Body of pancreas (tissue), 4 donors: Measurements from ENCODE around the gene MED17. TPM values are rescaled to one million over a fixed set of nuclear protein-coding genes. Genes with fewer than 3 reads are reported as not detected.

ENCODE experiments used
- ATAC-seq: fragments of 150-250 bp; one replicate; pipeline ENCODE4 v1.9.1; 2016
- DNase-seq, 4 donors: peaks; one replicate each; pipeline ENCODE4 v3.0.0-alpha.2; 2019
- H3K27ac ChIP-seq, 4 donors: fragments of 200-600 bp; sonication (generic); 1 replicate in 3 of 4; 2 replicates in 1 of 4; pipeline versions ENCODE4 v1.5.1 to v1.6.1; 2016 to 2019; ENCODE audit warnings: mild to moderate bottlenecking in 1 of 4, mixed read lengths in 1 of 4, moderate library complexity in 1 of 4
- H3K27me3 ChIP-seq, 2 donors: fragments of 200-600 bp; sonication (generic); one replicate each; pipeline ENCODE4 v1.6.0; 2016; ENCODE audit warnings: mild to moderate bottlenecking in 1 of 2
- H3K36me3 ChIP-seq, 2 donors: fragments of 200-600 bp; sonication (generic); replicated peaks in 1 of 2; 2 replicates each; pipeline ENCODE4 v1.5.1; 2016; ENCODE audit warnings: low read depth in 2 of 2; ENCODE audit not compliant: insufficient read depth in 1 of 2
- H3K4me1 ChIP-seq: fragments of 200-600 bp; sonication (generic); one replicate; pipeline ENCODE4 v1.6.0; 2016
- H3K4me3 ChIP-seq, 2 donors: fragments of 200-600 bp; sonication (generic); 1 replicate in 1 of 2; 2 replicates in 1 of 2; pipeline ENCODE4 v1.5.1; 2016 to 2019
- H3K9me3 ChIP-seq, 3 donors: fragments of 200-600 bp; sonication (generic); 1 replicate in 2 of 3; 2 replicates in 1 of 3; pipeline ENCODE4 v1.5.1; 2016
- POLR2A ChIP-seq, 3 donors: fragments of 450-650 bp; IDR thresholded peaks; one replicate each; pipeline ENCODE4 v1.6.1; 2016; ENCODE audit warnings: antibody characterized with exemption in 3 of 3, mild to moderate bottlenecking in 2 of 3
- WGBS, 2 donors: methylation state at CpG; one replicate each; pipeline ENCODE4 v1.1.5; 2017; 5-methylcytosine and 5-hydroxymethylcytosine counted together
- intact Hi-C: fragments of 100-400 bp; cut with DNase I; formaldehyde crosslinking; loops from one replicate; pipeline ENCODE4 v1.15.1; 2023
- total RNA-seq, 2 donors: library from RNA; depleted of rRNA; stranded (reverse); fragments of >200 nt; gene quantifications; one replicate each; pipeline ENCODE4 v1.1.0, GENCODE V29; 2016
- TF ChIP-seq, protein P1 (sequence below), 7 experiments: fragments of 450-650 bp in 4 of 7; fragments of 200-600 bp in 3 of 7; sonication (generic) in 3 of 7; IDR thresholded peaks; one replicate each; pipeline ENCODE4 v1.5.1; 2016 to 2019; ENCODE audit warnings: antibody characterized with exemption in 7 of 7

Gene MED17, protein sequence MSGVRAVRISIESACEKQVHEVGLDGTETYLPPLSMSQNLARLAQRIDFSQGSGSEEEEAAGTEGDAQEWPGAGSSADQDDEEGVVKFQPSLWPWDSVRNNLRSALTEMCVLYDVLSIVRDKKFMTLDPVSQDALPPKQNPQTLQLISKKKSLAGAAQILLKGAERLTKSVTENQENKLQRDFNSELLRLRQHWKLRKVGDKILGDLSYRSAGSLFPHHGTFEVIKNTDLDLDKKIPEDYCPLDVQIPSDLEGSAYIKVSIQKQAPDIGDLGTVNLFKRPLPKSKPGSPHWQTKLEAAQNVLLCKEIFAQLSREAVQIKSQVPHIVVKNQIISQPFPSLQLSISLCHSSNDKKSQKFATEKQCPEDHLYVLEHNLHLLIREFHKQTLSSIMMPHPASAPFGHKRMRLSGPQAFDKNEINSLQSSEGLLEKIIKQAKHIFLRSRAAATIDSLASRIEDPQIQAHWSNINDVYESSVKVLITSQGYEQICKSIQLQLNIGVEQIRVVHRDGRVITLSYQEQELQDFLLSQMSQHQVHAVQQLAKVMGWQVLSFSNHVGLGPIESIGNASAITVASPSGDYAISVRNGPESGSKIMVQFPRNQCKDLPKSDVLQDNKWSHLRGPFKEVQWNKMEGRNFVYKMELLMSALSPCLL
- total RNA-seq, result 10 to 100 TPM; 18.9 to 22.4 TPM

DNA sequence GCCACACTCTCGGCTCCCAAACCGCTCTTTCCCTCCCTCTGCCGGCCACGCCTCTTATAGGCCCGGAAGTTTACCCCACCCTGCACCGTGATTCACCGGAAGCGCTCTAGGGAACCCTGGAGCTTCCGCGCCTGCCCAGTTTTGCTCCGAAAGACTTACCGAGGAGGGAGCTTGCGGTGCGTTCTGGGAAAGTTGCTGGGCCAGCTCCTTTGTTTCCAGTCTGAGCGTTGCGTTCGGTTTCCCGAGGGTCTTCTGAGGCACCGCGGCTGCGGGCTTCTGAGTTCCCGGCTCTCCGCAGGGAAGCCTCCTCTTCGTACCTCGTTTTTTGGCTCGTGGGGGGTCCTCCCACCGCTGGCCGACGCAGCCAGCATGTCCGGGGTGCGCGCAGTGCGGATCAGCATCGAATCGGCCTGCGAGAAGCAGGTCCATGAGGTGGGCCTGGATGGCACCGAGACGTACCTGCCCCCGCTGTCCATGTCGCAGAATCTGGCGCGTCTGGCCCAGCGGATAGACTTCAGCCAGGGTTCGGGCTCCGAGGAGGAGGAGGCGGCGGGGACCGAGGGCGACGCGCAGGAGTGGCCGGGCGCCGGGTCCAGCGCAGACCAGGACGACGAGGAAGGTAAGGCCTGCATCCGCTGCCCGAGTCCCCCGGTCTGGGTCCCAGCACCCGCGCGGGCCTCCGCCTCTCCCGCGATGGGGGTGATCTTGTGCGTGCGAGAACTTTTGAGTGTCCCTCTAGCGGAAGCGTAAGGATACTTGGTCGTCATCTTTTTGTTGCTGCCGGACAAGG, at the start of gene MED17:
MED17 (plus strand) TSS at position 138 of the 790 bp plus-strand sequence; CDS start at position 370, 232 bp downstream.
- H3K9me3 ChIP-seq, result no peaks in the 10 kb centered on the region
- peak within 1 kb of the TSS; percentile 71 to 79 for H3K4me3 ChIP-seq
- ATAC-seq, result peak; percentile 99
- 0% methylated on average over 22 to 70 of the region's 72 CpGs for WGBS, 2 donors
- H3K27me3 ChIP-seq, result no peaks in the 10 kb centered on the region
- H3K4me1 ChIP-seq, result peaks cover 26% of the 10 kb centered on the region
- H3K36me3 ChIP-seq, result peaks cover 0 to 1% of the 10 kb centered on the region in 2 donors
- intact Hi-C loops, result no loop called here
- DNase-seq, result peak; percentile 91 to 94 (median 93)
- peak within 1 kb of the TSS; percentile 82 to 94 (median 90) for H3K27ac ChIP-seq
- peak; percentile 64 to 90 (median 86) for TF ChIP-seq POLR2A (IDR thresholded peaks at IDR 0.05)
- TF ChIP-seq, protein P1, sequence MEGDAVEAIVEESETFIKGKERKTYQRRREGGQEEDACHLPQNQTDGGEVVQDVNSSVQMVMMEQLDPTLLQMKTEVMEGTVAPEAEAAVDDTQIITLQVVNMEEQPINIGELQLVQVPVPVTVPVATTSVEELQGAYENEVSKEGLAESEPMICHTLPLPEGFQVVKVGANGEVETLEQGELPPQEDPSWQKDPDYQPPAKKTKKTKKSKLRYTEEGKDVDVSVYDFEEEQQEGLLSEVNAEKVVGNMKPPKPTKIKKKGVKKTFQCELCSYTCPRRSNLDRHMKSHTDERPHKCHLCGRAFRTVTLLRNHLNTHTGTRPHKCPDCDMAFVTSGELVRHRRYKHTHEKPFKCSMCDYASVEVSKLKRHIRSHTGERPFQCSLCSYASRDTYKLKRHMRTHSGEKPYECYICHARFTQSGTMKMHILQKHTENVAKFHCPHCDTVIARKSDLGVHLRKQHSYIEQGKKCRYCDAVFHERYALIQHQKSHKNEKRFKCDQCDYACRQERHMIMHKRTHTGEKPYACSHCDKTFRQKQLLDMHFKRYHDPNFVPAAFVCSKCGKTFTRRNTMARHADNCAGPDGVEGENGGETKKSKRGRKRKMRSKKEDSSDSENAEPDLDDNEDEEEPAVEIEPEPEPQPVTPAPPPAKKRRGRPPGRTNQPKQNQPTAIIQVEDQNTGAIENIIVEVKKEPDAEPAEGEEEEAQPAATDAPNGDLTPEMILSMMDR (IDR thresholded peaks at IDR 0.05), result peak in 6 of 7 experiments; percentile 23 to 65 (median 60)

DNA sequence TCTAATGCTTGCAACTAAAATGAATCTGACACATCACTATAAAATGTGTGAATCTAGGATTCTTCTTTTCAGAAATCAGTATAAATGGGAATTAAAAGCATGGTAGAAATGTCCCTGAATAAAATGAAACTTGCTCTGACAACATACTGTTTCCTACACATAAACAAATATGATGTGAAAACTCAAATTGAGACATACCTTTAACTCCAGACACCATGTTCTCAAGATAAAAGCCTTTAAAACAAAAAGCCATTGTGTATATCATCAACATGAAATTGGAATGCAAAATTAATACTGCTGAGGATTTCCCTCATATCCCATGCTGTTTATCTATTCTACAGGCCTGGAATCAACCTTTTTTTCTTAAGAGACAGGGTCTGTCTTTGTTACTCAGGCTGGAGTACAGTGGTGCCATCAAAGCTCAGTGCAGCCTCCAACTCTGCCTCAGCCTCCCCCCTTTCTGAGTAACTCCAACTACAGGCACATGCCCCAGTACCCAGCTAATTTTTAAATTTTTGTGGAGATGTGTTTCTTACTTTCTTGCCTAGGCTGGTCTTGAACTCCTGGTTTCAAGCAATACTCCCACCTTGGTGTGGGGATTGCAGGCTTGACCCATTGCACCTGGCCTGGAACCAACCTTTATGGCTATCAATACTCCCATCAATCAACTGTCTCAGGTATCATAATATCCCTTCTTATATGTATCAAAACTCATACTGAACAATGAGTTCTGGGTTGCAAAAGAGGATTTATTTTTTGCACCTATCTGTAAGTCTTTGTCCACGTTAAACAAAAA, 49.5 kb upstream of the MED17 start:
- TF ChIP-seq, protein P1 (IDR thresholded peaks at IDR 0.05), result no peak
- no peak for TF ChIP-seq POLR2A (IDR thresholded peaks at IDR 0.05)
- WGBS, 2 donors, result 74 to 80% methylated on average over 1 of the region's 1 CpG
- H3K36me3 ChIP-seq, result peaks cover 20 to 45% of the 10 kb centered on the region in 2 donors
- ATAC-seq (no peak), DNase-seq (no peak)
- intact Hi-C loops, result loop anchor here (10.0 kb wide), 1 partner anchor 50 kb away; no protein-coding TSS in a partner anchor
- no peak overlapping the region for H3K4me3 ChIP-seq
- H3K27me3 ChIP-seq, result no peaks in the 10 kb centered on the region
- no peaks in the 10 kb centered on the region for H3K9me3 ChIP-seq
- H3K4me1 ChIP-seq, result peaks cover 62% of the 10 kb centered on the region
- H3K27ac ChIP-seq, result no peak overlapping the region

DNA sequence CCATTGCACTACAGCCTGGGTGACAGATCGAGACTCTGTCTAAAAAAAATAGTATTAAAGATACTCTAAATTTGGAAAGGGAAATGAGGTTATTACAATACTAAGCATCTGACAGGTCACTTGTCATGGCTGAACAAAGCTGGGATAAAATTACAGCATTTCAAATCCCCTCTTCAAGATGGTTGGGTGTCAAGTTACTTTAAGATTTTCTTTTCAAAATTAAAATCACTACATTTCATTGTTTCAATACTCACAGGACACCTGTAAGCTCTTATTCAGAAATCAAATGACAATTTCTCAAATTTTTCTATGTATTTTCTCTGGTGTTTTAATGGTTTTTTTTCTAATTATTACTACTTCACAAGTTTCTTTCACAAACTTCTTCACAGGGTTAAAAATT, 48.5 kb upstream of the MED17 start:
- WGBS, 2 donors, result 94 to 100% methylated on average over 1 of the region's 1 CpG
- peaks cover 12 to 39% of the 10 kb centered on the region in 2 donors for H3K36me3 ChIP-seq
- no peaks in the 10 kb centered on the region for H3K9me3 ChIP-seq
- no peak overlapping the region for H3K27ac ChIP-seq
- intact Hi-C loops, result loop anchor here (10.0 kb wide), 1 partner anchor 51 kb away; no protein-coding TSS in a partner anchor
- ATAC-seq (no peak), DNase-seq (no peak)
- no peak for TF ChIP-seq POLR2A (IDR thresholded peaks at IDR 0.05)
- TF ChIP-seq, protein P1 (IDR thresholded peaks at IDR 0.05), result no peak
- no peaks in the 10 kb centered on the region for H3K27me3 ChIP-seq
- peaks cover 68% of the 10 kb centered on the region for H3K4me1 ChIP-seq
- no peak overlapping the region for H3K4me3 ChIP-seq

DNA sequence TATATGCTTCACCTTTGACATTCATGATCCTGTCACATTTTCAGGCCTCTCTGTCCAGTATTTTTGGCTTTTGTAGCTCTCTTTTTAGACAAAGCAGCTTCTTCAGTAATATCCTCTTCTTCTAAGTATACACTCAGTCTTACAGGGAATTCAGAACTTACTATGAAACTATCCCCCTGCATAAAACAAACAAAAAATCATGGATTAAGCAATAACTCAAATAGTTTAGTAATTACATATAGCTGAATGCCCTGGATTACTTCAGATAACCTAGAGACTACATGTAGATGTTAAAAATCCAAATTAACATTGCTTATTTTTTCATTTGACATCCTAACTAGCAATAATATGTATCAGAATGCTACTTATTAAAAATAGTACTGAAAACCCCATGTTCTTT, 48.0 kb upstream of the MED17 start:
- H3K36me3 ChIP-seq, result peaks cover 8 to 36% of the 10 kb centered on the region in 2 donors
- intact Hi-C loops, result loop anchor here (10.0 kb wide), 1 partner anchor 51 kb away; no protein-coding TSS in a partner anchor

More for the DNA sequence above, 48.0 kb upstream of the MED17 start:
- DNase-seq (no peak), ATAC-seq (no peak)
- H3K27ac ChIP-seq, result no peak overlapping the region
- peaks cover 68% of the 10 kb centered on the region for H3K4me1 ChIP-seq
- no peaks in the 10 kb centered on the region for H3K27me3 ChIP-seq
- H3K9me3 ChIP-seq, result no peaks in the 10 kb centered on the region
- H3K4me3 ChIP-seq, result no peak overlapping the region
- TF ChIP-seq POLR2A (IDR thresholded peaks at IDR 0.05), result no peak
- TF ChIP-seq, protein P1 (IDR thresholded peaks at IDR 0.05), result no peak
